ENCODE measurements around the gene LDHA. TPM values are rescaled to one million over a fixed set of nuclear protein-coding genes. Genes with fewer than 3 reads are reported as not detected.

The LDHA gene
- polyA plus RNA-seq, 1 donor from 2014 or later = 39.9 TPM

DNA sequence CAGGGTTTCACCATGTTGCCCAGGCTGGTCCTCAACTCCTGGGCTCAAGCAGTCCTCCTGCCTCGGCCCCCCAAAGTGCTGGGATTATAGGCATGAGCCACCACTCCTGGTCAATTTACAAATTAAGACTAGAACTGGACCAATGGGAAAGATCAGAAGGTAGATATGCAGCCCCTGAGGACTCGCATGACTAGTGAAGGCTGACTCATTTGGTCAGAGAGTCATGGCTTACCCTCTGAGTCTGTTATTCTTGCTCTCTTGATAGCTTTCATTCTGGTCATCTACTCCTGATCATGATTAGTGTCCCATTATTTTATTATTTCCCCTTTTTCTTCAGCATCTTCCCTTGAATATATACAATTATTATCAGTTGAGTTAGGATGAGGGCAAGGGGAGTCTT, 58.6 kb downstream of the LDHA start:
- Histone ChIP-seq H3K27ac (ENCODE audit: low read length) (no peak overlapping the region), H3K4me2 (ENCODE audit: low read length) (no peak overlapping the region), H3K79me2 (replicated peaks; ENCODE audit: insufficient read depth, low read length) (no peaks in the 10 kb centered on the region), H3K36me3 (ENCODE audit: insufficient read depth, low read length) (no peaks in the 10 kb centered on the region), H3F3A (ENCODE audit: insufficient read depth, low read length, poor library complexity, severe bottlenecking) (no peaks in the 10 kb centered on the region), H4K20me1 (ENCODE audit: insufficient read depth) (no peaks in the 10 kb centered on the region), H3K27me3 (ENCODE audit: insufficient read depth, low read depth, low read length) (no peaks in the 10 kb centered on the region), H3K4me3 (ENCODE audit: low read length) (no peak overlapping the region), H3K9me3 (ENCODE audit: low read length) (no peaks in the 10 kb centered on the region), H3K9me2 (ENCODE audit: insufficient read depth, low read length) (no peaks in the 10 kb centered on the region), H3K9ac (ENCODE audit: low read length) (no peak overlapping the region), H2AFZ (ENCODE audit: low read depth, low read length) (no peak overlapping the region)
- TF ChIP-seq TAF1 (IDR thresholded peaks at IDR 0.05; ENCODE audit: low read depth) = no peak
- TF ChIP-seq SMC3 (conservative IDR thresholded peaks at IDR 0.05; ENCODE audit: poor library complexity) = no peak
- TF ChIP-seq, protein P1, sequence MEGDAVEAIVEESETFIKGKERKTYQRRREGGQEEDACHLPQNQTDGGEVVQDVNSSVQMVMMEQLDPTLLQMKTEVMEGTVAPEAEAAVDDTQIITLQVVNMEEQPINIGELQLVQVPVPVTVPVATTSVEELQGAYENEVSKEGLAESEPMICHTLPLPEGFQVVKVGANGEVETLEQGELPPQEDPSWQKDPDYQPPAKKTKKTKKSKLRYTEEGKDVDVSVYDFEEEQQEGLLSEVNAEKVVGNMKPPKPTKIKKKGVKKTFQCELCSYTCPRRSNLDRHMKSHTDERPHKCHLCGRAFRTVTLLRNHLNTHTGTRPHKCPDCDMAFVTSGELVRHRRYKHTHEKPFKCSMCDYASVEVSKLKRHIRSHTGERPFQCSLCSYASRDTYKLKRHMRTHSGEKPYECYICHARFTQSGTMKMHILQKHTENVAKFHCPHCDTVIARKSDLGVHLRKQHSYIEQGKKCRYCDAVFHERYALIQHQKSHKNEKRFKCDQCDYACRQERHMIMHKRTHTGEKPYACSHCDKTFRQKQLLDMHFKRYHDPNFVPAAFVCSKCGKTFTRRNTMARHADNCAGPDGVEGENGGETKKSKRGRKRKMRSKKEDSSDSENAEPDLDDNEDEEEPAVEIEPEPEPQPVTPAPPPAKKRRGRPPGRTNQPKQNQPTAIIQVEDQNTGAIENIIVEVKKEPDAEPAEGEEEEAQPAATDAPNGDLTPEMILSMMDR (IDR thresholded peaks at IDR 0.05; ENCODE audit: poor library complexity, severe bottlenecking) = no peak
- TF ChIP-seq, protein P2, sequence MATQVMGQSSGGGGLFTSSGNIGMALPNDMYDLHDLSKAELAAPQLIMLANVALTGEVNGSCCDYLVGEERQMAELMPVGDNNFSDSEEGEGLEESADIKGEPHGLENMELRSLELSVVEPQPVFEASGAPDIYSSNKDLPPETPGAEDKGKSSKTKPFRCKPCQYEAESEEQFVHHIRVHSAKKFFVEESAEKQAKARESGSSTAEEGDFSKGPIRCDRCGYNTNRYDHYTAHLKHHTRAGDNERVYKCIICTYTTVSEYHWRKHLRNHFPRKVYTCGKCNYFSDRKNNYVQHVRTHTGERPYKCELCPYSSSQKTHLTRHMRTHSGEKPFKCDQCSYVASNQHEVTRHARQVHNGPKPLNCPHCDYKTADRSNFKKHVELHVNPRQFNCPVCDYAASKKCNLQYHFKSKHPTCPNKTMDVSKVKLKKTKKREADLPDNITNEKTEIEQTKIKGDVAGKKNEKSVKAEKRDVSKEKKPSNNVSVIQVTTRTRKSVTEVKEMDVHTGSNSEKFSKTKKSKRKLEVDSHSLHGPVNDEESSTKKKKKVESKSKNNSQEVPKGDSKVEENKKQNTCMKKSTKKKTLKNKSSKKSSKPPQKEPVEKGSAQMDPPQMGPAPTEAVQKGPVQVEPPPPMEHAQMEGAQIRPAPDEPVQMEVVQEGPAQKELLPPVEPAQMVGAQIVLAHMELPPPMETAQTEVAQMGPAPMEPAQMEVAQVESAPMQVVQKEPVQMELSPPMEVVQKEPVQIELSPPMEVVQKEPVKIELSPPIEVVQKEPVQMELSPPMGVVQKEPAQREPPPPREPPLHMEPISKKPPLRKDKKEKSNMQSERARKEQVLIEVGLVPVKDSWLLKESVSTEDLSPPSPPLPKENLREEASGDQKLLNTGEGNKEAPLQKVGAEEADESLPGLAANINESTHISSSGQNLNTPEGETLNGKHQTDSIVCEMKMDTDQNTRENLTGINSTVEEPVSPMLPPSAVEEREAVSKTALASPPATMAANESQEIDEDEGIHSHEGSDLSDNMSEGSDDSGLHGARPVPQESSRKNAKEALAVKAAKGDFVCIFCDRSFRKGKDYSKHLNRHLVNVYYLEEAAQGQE (IDR thresholded peaks at IDR 0.05; ENCODE audit: borderline replicate concordance) = no peak
- no peak for TF ChIP-seq EP300 (conservative IDR thresholded peaks at IDR 0.05; ENCODE audit: poor library complexity, severe bottlenecking)
- TF ChIP-seq POLR2AphosphoS5 (IDR thresholded peaks at IDR 0.05) = no peak
- no peak for TF ChIP-seq RAD21 (conservative IDR thresholded peaks at IDR 0.05)
- TF ChIP-seq EZH2 (IDR thresholded peaks at IDR 0.05; ENCODE audit: borderline replicate concordance, insufficient read depth, low read length, poor library complexity, severe bottlenecking) = no peak
- TF ChIP-seq MXI1 (conservative IDR thresholded peaks at IDR 0.05; ENCODE audit: poor library complexity, severe bottlenecking) = no peak

DNA sequence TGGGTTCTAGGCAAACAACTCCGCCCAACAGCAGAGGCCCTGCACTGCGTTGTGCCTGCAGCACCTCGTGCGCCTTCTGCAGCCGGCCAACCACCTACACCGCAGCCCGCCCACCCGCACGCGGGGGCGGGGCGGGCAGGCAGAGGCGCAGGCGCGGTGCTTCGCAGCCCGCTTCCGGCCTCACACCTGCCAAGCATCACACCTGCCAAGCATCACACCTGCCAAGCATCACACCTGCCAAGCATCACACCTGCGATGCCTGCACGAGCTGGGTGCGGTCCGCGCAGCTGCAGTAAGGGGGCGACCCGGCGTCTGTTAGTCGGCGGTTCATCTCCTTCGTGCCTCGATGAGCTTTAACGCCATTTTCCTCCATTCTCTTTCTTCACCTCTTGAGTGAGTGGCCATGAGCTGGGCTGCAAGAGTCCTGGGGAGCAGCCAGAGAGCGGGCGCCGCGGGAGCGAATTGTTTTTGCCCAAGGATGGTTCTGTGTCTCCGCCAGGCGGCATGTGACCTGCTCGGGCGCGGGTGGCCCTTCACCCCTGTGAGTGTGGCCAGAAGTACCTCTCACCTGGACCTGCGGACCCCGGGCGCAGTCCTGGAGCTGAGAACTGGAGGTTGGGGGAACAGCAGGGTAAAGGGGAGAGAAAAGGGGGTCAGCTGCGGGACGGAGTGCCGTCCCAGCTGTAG, 61.5 kb downstream of the LDHA start, which contains the start of gene LDHAL6A:
Gene LDHAL6A, plus strand, starts transcription at position 171 of the 687 bp plus-strand sequence. CDS start 825 bp downstream, outside the sequence.
- Histone ChIP-seq H3K36me3 (ENCODE audit: insufficient read depth, low read length) (no peaks in the 10 kb centered on the region), H2AFZ (ENCODE audit: low read depth, low read length) (no peak within 1 kb of the TSS), H3K4me3 (ENCODE audit: low read length) (no peak within 1 kb of the TSS), H3K4me2 (ENCODE audit: low read length) (no peak within 1 kb of the TSS), H3F3A (ENCODE audit: insufficient read depth, low read length, poor library complexity, severe bottlenecking) (no peaks in the 10 kb centered on the region), H3K9me2 (ENCODE audit: insufficient read depth, low read length) (no peaks in the 10 kb centered on the region), H3K79me2 (replicated peaks; ENCODE audit: insufficient read depth, low read length) (no peaks in the 10 kb centered on the region), H3K27me3 (ENCODE audit: insufficient read depth, low read depth, low read length) (no peaks in the 10 kb centered on the region), H4K20me1 (ENCODE audit: insufficient read depth) (no peaks in the 10 kb centered on the region), H3K27ac (ENCODE audit: low read length) (no peak within 1 kb of the TSS), H3K9ac (ENCODE audit: low read length) (no peak within 1 kb of the TSS), H3K9me3 (ENCODE audit: low read length) (no peaks in the 10 kb centered on the region)
- TF ChIP-seq, protein P2 (IDR thresholded peaks at IDR 0.05; ENCODE audit: borderline replicate concordance) = no peak
- TF ChIP-seq SMC3 (conservative IDR thresholded peaks at IDR 0.05; ENCODE audit: poor library complexity) = no peak
- TF ChIP-seq EZH2 (IDR thresholded peaks at IDR 0.05; ENCODE audit: borderline replicate concordance, insufficient read depth, low read length, poor library complexity, severe bottlenecking) = no peak
- no peak for TF ChIP-seq EP300 (conservative IDR thresholded peaks at IDR 0.05; ENCODE audit: poor library complexity, severe bottlenecking)
- TF ChIP-seq, protein P1 (IDR thresholded peaks at IDR 0.05; ENCODE audit: poor library complexity, severe bottlenecking) = no peak
- no peak for TF ChIP-seq TAF1 (IDR thresholded peaks at IDR 0.05; ENCODE audit: low read depth)
- no peak for TF ChIP-seq MXI1 (conservative IDR thresholded peaks at IDR 0.05; ENCODE audit: poor library complexity, severe bottlenecking)
- TF ChIP-seq POLR2AphosphoS5 (IDR thresholded peaks at IDR 0.05) = no peak
- TF ChIP-seq RAD21 (conservative IDR thresholded peaks at IDR 0.05) = no peak

Measured in neural cell (in vitro differentiated cells).